ENCODE results near the gene PCCA.
"Not testable (repeated sequence)": the region's sequence is repeated elsewhere in the genome, so short reads cannot be mapped to it uniquely, and the experiment has no call there.

The PCCA gene

GRCh38 chr13:100306434-100306999, 217.6 kb downstream of the PCCA start:
- TF ChIP-seq CTCF (IDR thresholded peaks at IDR 0.05; ENCODE audit: low read depth, low read length, missing control alignments), result no peak
- H3K27me3 ChIP-seq (replicated peaks), result no peaks in the 10 kb centered on the region
- no peaks in the 10 kb centered on the region for H3K36me3 ChIP-seq (replicated peaks)
- H3K27ac ChIP-seq, result no peak overlapping the region
- no peak for DNase-seq
- H3K4me3 ChIP-seq (ENCODE audit: low read depth, low read length), result no peak overlapping the region
- in situ Hi-C loops (cut with HindIII; ENCODE audit: low pct_ligation_motif_present, low sequenced_read_pairs), result no loop called here

- no peak for TF ChIP-seq CTCF (IDR thresholded peaks at IDR 0.05; ENCODE audit: low read depth, low read length, missing control alignments)
- in situ Hi-C loops (cut with HindIII; ENCODE audit: low pct_ligation_motif_present, low sequenced_read_pairs), result no loop called here
- H3K36me3 ChIP-seq (replicated peaks), result no peaks in the 10 kb centered on the region
Measured at GRCh38 chr13:100314132-100314910, 225.4 kb downstream of the PCCA start.

DNA sequence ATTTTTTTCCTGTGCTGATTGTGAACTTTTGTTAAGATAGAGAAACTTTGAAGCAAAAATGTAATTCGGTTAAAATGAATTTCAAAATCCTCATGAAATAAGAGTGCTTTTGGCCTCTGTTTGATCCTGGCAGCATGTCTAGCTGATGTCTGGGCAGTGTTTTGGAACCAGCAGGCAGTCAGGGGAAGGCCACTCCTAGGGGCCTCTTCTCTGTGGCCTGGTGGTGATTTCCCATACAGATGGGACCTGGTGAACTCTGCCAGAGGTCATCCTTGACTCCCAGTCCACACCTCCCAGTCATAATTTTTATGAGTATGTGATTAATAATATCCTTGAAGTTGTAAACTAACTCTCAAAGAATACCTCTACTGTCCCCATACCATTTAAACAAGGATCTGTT, 226.6 kb downstream of the PCCA start:
- in situ Hi-C loops (cut with HindIII; ENCODE audit: low pct_ligation_motif_present, low sequenced_read_pairs), result no loop called here
- no peak for TF ChIP-seq CTCF (IDR thresholded peaks at IDR 0.05; ENCODE audit: low read depth, low read length, missing control alignments)

More at GRCh38 chr13:100314132-100314910, 225.4 kb downstream of the PCCA start:
- Histone ChIP-seq H3K4me3 (ENCODE audit: low read depth, low read length) (no peak overlapping the region), H3K27ac (no peak overlapping the region), H3K27me3 (replicated peaks) (no peaks in the 10 kb centered on the region)
- no peak for DNase-seq

GRCh38 chr13:100318473-100318872, 229.6 kb downstream of the PCCA start:
- H3K27me3 ChIP-seq (replicated peaks); H3K36me3 ChIP-seq (replicated peaks); DNase-seq; H3K4me3 ChIP-seq (ENCODE audit: low read depth, low read length); in situ Hi-C loops (cut with HindIII; ENCODE audit: low pct_ligation_motif_present, low sequenced_read_pairs); H3K27ac ChIP-seq: not testable (repeated sequence)

More for the DNA sequence above, 226.6 kb downstream of the PCCA start:
- no peaks in the 10 kb centered on the region for H3K27me3 ChIP-seq (replicated peaks)
- H3K36me3 ChIP-seq (replicated peaks), result no peaks in the 10 kb centered on the region
- no peak overlapping the region for H3K27ac ChIP-seq
- H3K4me3 ChIP-seq (ENCODE audit: low read depth, low read length), result no peak overlapping the region
- no peak for DNase-seq

DNA sequence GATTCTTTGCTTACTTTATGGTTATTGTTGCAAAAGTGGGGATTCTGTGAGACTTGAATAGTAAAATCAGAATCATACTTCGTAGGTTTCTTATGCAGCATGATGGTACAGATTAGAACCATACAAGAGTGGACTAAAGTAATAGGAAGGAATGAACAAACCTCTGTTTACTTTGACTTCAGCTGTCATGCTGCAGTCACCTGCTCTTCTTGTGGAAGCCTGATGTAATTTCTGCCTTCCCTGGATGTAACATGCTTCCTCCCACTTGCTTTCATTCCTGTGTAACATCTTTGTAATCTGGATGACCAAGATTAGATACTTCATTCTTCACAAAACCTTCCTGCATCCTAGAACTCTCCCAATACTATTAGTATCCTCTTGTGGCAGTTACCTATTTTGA, 235.0 kb downstream of the PCCA start:
- no peaks in the 10 kb centered on the region for H3K36me3 ChIP-seq (replicated peaks)
- no peak overlapping the region for H3K27ac ChIP-seq
- in situ Hi-C loops (cut with HindIII; ENCODE audit: low pct_ligation_motif_present, low sequenced_read_pairs), result no loop called here
- no peak for TF ChIP-seq CTCF (IDR thresholded peaks at IDR 0.05; ENCODE audit: low read depth, low read length, missing control alignments)
- no peak for DNase-seq
- no peaks in the 10 kb centered on the region for H3K27me3 ChIP-seq (replicated peaks)
- no peak overlapping the region for H3K4me3 ChIP-seq (ENCODE audit: low read depth, low read length)

DNA sequence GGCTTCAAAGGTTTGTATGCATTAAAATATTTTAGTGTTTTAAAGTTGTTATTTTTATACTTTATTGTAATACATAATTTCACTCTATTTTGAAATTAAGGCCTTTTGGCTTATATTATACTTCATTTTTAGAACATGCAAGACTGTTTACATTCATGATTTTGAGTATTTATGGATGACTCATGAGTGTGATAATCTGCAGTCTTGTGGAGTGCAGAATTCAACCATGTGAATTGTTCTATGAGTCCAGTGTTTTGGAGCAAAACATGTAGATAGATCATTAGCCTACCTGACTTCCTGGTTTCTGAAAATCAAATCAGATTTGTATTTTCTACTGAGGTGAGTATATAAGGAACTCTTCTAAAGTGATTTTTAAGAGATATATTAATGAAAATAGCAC, 241.8 kb downstream of the PCCA start:
- DNase-seq, result no peak
- Histone ChIP-seq H3K36me3 (replicated peaks) (no peaks in the 10 kb centered on the region), H3K27me3 (replicated peaks) (no peaks in the 10 kb centered on the region), H3K27ac (no peak overlapping the region), H3K4me3 (ENCODE audit: low read depth, low read length) (no peak overlapping the region)
- in situ Hi-C loops (cut with HindIII; ENCODE audit: low pct_ligation_motif_present, low sequenced_read_pairs), result no loop called here
- TF ChIP-seq CTCF (IDR thresholded peaks at IDR 0.05; ENCODE audit: low read depth, low read length, missing control alignments), result no peak

All from brain microvascular endothelial cell (primary cell).